HG03442 (cell line): ENCODE measurements around the gene KRT12.

Experiments used
- ATAC-seq: cut with Tn5 transposase; IDR thresholded peaks from one replicate; pipeline ENCODE4 v1.9.1; 2021; ENCODE audit warnings: mild to moderate bottlenecking, moderate library complexity; ENCODE audit not compliant: unreplicated experiment

The KRT12 gene

DNA sequence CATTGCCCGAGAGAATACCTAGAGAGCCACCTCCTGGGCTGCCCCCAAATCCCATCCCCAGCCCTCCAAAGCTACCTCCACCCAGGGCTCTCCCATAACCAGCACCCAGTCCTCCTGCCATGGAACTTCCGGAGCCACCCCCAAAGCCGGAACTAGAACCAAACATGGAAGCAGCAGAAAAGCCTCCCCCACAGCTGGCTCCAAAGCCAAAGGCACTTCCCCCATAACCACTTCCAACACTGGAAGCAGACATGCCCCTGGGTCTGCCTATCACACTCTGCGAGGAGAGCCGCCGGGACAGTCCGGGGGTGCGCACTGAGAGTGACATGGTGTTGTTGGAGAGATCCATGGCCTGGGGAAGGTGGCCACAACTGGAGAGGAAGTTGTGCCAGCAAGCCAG lies at the start of gene KRT12:
KRT12 (minus strand) TSS at position 386 of the 400 bp plus-strand sequence; CDS start at position 349, 37 bp downstream.
- no peak for ATAC-seq

DNA sequence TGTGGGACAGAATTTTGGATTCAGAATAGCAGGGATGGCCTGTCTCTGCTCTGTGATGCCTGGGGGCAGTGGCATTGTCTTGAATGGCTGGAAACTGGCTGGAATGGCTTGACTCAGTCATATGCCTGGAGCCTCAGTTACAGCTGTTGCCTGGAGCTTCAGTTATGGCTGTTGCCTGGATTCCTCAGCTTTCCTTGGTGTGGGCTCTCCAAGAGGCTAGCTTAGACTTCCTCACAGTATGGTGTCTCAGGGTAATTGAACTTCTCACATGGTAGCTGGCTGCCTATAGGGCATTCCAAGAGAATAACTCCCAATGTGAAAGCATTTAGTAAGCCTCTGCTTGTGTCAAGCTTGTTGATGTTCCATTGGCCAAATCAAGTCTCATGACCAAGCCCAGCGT lies 49.3 kb upstream of the KRT12 start:
- no peak for ATAC-seq

DNA sequence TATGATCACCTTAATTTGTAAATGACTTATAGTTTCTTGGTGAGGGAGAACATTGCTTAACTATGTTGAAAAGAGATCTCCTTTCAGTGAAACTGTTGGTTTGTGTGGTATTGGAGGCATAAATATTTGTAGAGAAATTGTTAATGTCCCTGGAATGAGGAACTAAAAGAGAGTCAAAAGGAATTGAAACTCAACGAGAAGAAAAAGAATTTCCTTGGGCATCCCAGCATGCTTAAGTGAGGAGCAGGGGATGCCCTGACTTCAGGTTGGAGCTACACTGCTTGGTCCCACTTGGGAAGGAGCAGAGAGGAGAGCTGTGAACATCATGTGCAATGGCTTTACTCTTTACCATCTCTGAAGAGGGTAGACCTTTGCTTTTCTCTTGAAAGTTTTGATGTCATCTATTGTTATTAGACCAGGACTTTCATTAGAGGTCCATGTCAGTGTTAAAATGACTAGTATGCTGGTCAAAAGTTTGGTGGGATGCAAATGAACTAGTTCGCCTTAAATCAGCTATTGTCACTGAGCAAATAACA lies 48.8 kb upstream of the KRT12 start:
- no peak for ATAC-seq

DNA sequence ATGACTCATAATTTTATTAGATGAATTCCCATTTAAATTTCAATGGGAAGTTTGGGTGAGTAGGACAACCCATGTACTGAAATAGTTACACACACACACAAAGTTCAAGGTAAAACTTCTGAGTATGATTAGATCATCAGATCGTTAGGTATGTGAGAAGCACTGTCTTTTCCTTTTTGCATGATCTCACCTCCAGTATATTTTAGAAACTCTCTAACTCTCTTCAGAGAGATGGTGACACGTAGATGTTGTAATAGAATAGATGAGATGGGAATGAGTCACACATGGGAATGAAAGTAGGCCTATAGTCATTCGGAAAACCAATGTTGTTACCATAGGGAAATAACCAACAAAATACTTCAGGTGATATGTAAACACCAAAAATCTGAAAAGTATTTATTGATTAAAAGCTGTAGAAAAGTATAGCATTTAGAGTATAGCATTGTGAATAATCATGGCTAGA lies 48.2 kb upstream of the KRT12 start:
- no peak for ATAC-seq

DNA sequence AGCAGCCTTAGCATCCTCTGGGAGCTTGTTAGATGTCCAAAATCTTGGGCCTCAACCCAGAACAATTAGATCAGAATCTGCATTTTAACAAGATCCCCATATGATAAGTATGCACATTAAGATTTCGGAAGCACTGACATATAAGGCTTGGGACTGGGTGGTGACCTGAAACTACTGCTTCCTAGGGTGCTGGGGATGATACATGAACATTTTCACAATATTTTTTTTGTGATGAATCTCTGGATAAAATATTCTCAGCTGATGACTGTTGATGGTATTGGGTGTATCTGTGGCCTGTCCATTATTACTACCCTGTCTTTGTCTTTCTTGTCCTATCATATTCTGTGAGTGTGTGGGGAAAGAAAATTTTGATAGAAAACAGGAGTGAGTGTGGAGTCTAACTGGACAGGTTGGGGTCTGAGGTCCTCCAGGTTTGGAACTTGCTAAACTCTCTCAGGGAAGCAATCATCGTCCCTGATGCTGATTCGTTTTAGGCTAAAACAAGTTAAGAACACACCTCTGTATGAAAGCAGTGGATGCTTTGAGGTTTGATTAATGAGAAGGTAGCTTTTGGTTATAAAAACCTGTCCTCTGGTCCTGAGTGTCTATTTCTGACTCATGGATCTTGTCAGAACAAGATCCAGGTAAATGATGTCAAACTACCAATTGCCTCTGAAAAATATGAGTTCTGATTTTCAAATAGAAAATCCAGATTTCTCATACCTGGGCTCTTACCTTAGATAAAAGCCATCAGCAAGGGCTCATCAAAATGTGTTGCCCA lies 47.2 kb upstream of the KRT12 start:
- ATAC-seq = no peak

DNA sequence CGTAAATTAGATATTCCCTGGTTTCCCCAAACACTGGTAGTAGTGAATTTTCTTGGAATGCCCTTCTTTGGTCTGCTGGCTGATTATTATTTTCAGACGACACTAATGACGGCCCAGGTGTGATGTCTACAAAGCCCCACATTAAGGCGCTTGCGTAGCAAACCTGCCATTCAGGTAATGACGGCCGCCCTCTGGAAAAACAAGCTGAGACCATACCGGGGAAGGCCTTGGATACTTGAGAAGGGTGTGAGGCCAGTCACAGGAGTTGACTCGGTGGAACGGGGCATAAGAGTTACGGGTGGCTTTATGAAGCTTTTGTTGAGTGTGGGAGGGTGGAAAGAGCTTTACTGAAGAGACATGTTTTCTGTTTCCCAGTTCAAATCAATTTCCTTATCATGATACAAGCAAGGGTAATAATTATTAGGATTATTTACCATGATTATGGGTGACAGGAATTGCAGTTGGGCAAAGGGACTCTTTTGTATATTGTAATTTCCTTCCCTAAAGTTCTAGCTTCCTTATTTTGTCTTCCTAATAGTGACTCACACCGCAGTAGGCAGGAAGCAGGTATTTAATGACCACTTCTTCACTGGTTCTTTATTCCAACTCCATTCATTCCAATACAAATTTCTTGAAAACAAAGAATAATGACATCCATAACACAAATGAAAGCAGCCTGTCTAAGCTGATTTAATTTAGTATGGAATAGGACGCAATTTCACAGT lies 45.6 kb upstream of the KRT12 start:
- ATAC-seq = no peak

DNA sequence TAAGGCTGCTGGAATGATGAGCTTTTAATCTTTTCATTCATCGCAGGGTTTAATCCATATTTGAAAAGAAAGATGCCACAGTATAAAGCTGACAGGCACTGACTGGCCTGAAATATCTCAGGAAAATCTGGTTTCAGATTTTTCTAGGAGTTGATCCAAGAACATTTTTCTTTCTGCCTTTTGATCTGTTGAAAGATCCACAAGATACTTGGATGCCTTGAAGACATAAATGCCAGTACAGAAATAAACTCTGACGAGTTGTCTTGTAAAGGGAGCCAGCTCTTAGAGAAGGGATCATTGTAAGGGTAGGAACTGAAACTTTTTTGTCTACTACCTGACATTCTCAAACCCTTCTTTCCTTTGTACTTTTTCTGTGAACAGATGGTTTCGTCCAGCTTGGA lies 43.4 kb upstream of the KRT12 start:
- no peak for ATAC-seq

DNA sequence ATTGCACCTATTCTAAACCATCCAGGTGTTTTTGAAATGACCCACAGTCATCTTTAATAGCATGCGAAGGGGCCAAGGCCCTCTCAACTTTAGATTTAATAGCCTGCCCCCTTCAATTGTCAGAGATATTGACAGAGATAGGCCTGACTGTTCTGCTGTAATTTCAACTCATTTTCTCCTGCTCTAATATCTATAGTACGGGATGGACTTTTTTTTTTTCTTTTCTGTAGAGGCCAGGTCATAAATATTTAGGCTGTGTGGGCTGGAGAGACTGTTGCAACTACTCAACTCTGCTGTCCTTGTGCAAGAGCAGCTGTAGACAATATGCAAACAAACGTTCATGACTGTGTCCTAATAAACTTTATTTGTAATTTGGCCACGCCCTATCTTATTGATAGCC lies 42.7 kb upstream of the KRT12 start:
- no peak for ATAC-seq

DNA sequence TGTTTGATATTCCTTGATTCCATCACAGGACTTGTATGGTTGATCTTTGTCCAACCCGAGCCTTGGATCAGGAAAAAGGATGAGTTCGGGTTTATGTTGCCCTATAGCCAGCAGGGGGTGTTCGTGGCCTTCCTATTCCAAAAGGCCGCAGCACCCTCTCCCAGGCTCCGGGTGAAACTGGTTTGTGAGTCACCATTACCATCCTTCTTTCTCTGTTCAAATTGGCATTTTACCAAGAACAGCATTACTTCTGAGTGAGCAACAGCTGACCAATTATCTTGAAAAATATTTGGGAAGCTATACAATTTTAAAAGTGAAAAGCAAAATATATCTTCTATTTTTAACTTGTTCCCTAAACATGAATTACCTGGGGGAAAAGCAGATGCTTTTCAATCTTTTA lies 42.3 kb upstream of the KRT12 start:
- no peak for ATAC-seq

DNA sequence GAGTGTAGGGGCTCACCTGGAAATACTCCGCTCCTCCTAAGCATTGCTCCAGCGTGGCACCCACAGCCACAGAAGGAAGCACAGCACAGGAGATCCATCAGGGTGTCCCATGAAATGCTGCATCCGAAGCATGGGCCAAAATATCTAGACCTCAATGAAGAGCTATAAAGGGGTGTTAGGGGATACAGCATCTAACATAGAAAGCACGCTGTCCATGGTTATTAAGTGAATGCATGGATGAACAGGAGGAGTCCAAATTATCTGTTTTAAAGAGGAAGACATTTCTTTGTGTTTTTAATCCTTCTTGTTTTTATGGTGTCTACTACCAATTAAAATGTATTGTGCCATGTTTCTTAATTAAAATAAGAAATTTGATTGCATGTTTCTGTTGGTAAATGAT lies 39.6 kb upstream of the KRT12 start:
- no peak for ATAC-seq

DNA sequence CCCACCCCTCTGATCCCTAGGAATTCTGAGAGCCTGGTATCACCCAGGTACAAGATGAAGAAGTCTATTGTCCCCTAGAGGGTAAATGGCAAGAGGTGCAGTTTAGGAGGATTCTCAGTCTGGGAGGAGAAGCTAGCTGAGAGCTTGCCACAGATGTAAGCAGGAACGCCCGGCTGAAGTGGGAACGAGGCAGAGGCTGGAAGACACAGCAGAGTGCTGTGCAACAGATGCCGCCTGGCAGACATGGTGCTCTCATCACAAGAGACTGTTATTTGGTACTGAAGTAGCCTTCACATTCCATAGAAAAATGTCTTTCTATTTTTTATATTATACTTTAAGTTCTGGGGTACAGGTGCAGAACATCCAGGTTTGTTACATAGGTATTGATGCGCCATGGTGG lies 38.3 kb upstream of the KRT12 start:
- ATAC-seq = no peak

DNA sequence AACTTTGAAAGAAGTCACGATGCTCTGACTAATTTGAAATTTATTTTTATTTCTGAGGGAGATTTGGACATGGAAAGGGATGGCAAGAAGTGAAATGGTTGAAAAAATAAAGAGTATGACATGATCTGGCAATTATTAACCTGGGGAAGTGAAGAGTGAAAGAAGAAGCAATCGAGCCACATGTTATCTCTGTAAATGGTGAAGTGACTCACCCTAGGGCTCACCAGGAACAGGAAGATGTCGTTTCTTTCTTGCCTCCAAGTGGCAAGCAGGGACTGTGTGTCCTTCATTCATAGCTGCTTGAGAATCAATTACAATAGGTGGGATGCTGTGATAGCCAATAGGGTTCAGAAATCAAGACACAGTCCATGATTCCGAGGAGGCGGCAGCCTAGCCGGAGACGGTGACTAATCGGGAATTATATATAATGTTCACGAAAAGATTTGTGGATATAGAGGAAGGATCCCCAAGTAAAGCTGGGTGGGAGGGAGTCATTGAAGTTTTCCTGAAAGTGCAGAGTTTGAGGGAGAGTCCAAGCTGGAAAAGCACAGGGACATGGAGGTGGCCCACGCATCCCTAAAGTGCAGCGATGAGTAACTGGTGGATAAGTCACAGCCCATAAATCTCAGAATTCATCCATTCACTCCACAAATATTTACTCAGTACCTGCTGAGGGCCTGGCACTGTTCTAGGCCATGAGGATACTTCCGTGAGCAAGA lies 36.3 kb upstream of the KRT12 start:
- ATAC-seq = no peak

DNA sequence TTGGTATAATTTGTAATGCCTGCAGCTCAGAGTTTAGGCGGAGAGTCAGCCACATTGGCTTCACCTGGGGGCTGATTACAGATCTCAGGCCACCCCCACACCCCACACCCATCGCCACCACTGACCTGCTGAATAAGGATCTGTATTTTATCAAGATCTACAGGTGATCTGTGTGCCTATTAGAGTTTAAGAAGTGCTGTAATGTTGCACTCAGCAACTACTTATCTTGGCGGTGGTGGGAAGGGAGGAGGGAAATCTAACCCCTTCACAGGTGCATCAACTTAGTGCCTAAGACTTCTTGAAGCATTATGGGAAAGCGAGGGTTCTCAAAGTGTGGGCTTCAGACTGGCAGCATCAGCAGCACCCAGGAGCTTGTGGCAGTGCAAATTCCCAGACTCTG lies 35.5 kb upstream of the KRT12 start:
- no peak for ATAC-seq

DNA sequence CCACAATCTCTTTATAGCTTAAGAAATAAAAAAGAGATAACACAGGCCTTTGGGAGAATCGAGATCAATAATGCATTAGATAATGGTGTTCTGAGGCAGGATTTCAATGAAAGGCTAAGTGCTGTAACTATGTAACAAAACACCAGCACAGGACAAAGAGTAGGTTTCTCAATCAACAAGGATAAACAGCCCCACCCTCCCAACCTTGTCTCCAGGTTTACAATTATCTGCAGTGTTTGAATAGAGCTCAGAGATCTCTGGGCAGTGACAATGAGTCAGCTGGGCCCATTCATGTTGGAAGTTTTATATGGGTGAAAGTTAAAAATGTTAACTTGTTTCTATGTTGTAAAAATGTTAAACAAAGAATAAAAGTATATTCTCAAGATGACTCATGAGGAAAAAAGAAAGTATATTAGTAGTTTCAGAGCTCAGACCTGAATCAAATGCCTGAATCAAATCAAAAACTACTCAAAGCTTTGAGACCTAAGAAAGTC lies 35.0 kb upstream of the KRT12 start:
- ATAC-seq = no peak

DNA sequence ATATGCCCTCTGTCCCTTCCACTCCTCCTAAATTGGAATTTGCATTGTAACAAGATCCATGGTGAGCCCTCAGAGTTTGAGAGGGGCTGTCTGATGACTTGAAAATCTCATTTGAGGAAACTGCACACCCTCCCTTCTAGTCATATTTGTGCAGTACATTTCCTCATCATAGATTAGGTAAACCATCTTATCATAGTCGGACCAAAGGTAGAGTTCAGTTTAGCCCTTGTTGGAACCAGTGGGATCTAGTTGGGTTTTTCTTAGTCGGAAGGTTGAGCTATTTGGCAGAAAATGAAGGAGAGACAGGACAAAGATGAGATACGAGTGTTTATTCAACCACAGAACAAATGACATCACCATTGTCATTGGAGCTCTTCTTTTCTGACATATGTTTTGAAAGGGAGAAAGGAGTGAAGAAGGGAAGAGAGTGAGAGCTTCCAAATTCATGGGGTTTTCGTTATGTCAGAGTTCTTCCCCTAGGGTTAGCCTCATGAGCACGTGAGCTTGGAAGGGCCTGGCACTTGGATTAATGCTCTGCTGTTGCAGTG lies 33.9 kb upstream of the KRT12 start:
- ATAC-seq = no peak

DNA sequence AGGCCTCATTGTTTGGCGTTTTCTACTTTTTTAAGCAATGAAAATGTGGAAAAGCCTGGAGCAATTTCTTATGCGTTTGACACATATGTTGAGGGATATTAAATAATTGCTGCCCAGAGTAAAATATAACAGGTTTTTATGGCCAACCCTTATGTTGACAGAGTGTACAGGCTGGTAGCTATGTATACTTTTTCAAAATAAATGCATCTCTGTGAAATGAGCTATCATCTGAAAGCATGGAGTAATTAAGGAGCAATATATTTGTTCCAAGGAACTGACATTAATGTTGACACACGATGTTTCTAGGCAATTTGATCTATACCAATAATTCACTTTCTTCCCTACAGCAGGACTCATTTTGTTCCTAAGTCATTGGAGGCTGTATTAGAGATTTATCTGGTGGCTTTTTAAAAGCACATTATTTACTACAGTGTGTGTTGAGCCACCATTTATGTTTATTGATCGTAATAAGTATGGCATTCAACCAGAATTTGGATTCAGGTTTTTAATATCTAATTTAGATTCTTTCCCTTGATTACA lies 30.0 kb upstream of the KRT12 start:
- ATAC-seq = no peak

DNA sequence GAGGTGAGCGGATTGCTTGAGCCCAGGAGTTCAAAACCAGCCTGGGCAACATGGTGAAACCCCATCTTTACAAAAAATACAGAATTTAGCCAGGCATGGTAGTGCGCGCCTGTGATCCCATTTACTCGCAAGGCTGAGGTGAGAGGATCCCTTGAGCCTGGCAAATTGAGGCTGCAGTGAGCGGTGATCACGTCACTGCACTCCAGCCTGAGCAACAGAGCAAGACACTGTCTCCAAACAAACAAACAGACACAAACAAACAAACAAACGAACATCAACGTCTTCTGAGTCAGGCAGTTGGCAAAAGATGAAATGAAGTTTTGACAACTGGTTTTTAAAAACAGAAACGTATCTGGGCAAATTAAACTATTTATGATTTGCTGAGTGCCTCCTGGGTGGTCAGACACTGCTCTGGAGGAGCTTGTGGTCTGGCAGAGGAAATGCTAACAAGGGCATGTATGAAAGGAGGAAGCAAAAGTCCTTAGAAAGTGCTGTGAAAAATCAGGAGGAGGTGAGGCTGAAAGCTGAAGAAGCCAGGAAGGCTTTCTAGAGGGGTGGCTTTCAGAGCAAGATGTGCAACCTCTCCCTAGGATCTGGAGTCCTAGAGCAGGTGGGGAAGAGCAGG lies 28.2 kb upstream of the KRT12 start:
- ATAC-seq = no peak

DNA sequence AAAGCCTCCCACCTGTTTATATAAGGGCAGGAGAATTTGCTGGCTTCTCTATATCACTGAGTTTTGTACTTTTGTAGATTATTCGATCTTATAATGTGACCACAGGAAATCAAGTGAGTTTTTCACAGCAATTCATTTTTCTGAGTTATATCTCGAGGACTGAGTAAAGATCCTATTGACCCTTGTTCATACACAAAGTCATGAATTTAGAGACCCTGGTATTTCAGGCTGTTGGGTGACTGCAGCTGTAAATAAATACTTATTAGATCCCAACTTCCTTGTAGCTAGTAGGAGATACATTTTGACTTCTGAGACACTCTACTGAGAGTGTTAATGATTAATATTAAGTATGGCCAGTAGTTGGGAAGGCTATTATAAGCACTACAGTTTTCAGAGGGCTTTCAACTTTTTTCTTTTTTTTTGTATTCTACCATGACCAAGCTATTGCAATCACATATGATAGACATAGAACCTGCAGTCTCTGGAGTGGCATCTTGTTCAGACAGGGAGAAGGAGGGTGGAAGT lies 21.2 kb upstream of the KRT12 start:
- ATAC-seq = no peak

DNA sequence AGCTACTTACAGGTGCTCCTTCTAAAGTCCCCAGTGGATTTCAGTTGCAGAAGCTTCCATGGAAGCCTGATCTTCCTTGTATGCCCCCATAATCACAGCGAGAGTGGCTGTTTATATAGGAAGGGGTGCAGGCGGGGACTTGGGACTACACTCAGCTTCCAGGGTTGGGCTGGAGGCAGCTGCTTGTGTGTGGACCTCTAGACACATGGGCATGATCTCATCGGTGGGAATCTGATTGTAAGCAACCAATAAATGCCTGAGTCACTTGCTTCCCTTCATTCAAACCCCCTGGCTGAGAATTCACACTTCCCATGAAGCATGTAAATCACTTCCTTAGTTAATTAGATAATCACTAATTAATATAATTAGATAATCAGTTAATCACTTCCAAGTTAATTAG lies 19.1 kb upstream of the KRT12 start:
- no peak for ATAC-seq
